ENCODE results near the gene USP5. TPM values are rescaled to one million over a fixed set of nuclear protein-coding genes. Genes with fewer than 3 reads are reported as not detected.

The USP5 gene
- polyA plus RNA-seq, 3 donors, result 28.0 to 32.4 (median 29.9) TPM

DNA sequence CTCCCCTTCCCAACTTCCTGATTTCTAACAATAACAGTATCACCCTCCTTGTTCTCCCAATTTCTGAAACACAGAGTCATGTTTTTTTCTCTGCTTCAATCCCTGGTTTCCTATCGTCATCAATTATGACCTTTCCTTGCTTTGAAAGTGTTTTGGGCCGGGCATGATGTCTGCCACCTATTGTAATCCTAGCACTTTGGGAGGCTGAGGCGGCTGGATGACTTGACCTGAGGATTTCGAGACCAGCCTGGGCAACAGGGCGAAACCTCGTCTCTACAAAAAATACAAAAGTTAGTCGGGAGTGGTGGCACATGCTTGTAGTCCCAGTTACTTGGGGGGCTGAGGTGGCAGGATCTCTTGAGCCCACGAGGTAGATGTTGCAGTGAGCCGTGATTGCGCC is 42.9 kb upstream of the USP5 start:
- H3K4me2 ChIP-seq (replicated peaks; ENCODE audit: extremely low read depth, low read length, poor library complexity, severe bottlenecking), result no peak overlapping the region
- H3K27me3 Mint-ChIP-seq (ENCODE audit: low read depth in 3 of 3), result no peaks in the 10 kb centered on the region
- no peaks in the 10 kb centered on the region for H3K27me3 ChIP-seq (ENCODE audit: control insufficient read depth in 2 of 2, insufficient read depth in 2 of 2, low read length in 2 of 2)
- TF ChIP-seq, protein P1, sequence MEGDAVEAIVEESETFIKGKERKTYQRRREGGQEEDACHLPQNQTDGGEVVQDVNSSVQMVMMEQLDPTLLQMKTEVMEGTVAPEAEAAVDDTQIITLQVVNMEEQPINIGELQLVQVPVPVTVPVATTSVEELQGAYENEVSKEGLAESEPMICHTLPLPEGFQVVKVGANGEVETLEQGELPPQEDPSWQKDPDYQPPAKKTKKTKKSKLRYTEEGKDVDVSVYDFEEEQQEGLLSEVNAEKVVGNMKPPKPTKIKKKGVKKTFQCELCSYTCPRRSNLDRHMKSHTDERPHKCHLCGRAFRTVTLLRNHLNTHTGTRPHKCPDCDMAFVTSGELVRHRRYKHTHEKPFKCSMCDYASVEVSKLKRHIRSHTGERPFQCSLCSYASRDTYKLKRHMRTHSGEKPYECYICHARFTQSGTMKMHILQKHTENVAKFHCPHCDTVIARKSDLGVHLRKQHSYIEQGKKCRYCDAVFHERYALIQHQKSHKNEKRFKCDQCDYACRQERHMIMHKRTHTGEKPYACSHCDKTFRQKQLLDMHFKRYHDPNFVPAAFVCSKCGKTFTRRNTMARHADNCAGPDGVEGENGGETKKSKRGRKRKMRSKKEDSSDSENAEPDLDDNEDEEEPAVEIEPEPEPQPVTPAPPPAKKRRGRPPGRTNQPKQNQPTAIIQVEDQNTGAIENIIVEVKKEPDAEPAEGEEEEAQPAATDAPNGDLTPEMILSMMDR (IDR thresholded peaks at IDR 0.05), result no peak
- peaks cover 28 to 45% of the 10 kb centered on the region in 2 donors for H3K36me3 ChIP-seq (replicated peaks in 1 of 2; ENCODE audit: control insufficient read depth in 1 of 2, insufficient read depth in 2 of 2, low read length in 2 of 2)
- H3K27ac Mint-ChIP-seq, result no peak overlapping the region
- no peak overlapping the region for H3K4me3 Mint-ChIP-seq
- intact Hi-C loops (cut with micrococcal nuclease), result no loop called here
- H4K20me1 ChIP-seq (ENCODE audit: insufficient read depth, low read length), result peaks cover 66% of the 10 kb centered on the region
- peaks cover 12 to 13% of the 10 kb centered on the region in 2 donors for H3K4me1 ChIP-seq (ENCODE audit: control insufficient read depth in 1 of 2, insufficient read depth in 2 of 2, low read length in 2 of 2)
- peaks cover 16% of the 10 kb centered on the region for H3K4me1 Mint-ChIP-seq
- H3K79me2 ChIP-seq (ENCODE audit: insufficient read depth, low read length), result no peaks in the 10 kb centered on the region
- no peaks in the 10 kb centered on the region for H3K9me3 ChIP-seq (replicated peaks in 1 of 2; ENCODE audit: control insufficient read depth in 1 of 2, insufficient read depth in 1 of 2, low read length in 2 of 2)
- peaks cover 40 to 56% of the 10 kb centered on the region in 2 donors for H3K36me3 Mint-ChIP-seq
- no peak overlapping the region for H3K9ac ChIP-seq (ENCODE audit: insufficient read depth, low read length, poor library complexity, severe bottlenecking)
- peaks cover 0 to 2% (median 0%) of the 10 kb centered on the region in 7 donors for H3K9me3 Mint-ChIP-seq
- no peak overlapping the region for H3K27ac ChIP-seq (ENCODE audit: low read depth in 1 of 2, low read length in 2 of 2)
- 89% methylated on average over 4 of the region's 10 CpGs for WGBS (ENCODE audit: insufficient coverage)
- no peak overlapping the region for H3K4me3 ChIP-seq (replicated peaks in 1 of 3; ENCODE audit: low read depth in 2 of 3, low read length in 3 of 3)
- no peak overlapping the region for H2AFZ ChIP-seq (ENCODE audit: insufficient read depth, low read depth, low read length, poor library complexity, severe bottlenecking)
- DNase-seq, result no peak

DNA sequence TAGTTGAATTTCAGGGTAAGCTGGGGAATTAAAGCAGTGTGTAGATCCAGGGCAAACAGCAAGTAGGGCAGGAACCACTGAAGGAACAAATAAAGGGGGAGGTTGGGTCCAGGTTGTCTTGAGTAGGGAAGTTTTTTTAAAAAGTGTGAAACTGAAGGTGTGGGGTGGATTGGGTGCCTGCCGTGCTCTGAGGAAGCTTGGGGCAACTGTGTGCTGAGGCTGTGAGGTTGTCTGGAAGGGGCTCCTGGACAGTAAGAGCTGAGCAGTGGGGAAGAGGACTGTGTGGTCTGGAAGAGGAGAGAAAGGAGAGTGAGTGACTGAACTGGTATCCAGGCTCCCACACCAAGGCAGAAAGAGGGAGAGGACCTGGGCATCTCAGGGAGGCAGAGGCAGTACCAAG is 41.2 kb upstream of the USP5 start:
- peaks cover 12 to 14% of the 10 kb centered on the region in 2 donors for H3K4me1 ChIP-seq (ENCODE audit: control insufficient read depth in 1 of 2, insufficient read depth in 2 of 2, low read length in 2 of 2)
- H4K20me1 ChIP-seq (ENCODE audit: insufficient read depth, low read length), result peaks cover 80% of the 10 kb centered on the region
- no peaks in the 10 kb centered on the region for H3K79me2 ChIP-seq (ENCODE audit: insufficient read depth, low read length)
- intact Hi-C loops (cut with micrococcal nuclease), result no loop called here
- H3K27me3 Mint-ChIP-seq (ENCODE audit: low read depth in 3 of 3), result no peaks in the 10 kb centered on the region
- peak overlapping the region in 5 of 7 donors; percentile 3 to 83 (median 27) for H3K27ac Mint-ChIP-seq
- H3K9me3 ChIP-seq (replicated peaks in 1 of 2; ENCODE audit: control insufficient read depth in 1 of 2, insufficient read depth in 1 of 2, low read length in 2 of 2), result no peaks in the 10 kb centered on the region
- no peak overlapping the region for H3K4me2 ChIP-seq (replicated peaks; ENCODE audit: extremely low read depth, low read length, poor library complexity, severe bottlenecking)
- no peak overlapping the region for H3K4me3 ChIP-seq (replicated peaks in 1 of 3; ENCODE audit: low read depth in 2 of 3, low read length in 3 of 3)
- TF ChIP-seq, protein P1 (IDR thresholded peaks at IDR 0.05), result no peak
- no peak overlapping the region for H3K9ac ChIP-seq (ENCODE audit: insufficient read depth, low read length, poor library complexity, severe bottlenecking)
- peaks cover 47 to 58% of the 10 kb centered on the region in 2 donors for H3K36me3 Mint-ChIP-seq
- H3K9me3 Mint-ChIP-seq, result peaks cover 0 to 1% (median 0%) of the 10 kb centered on the region in 7 donors
- no peak overlapping the region for H3K27ac ChIP-seq (ENCODE audit: low read depth in 1 of 2, low read length in 2 of 2)
- no peak overlapping the region for H3K4me3 Mint-ChIP-seq
- WGBS (ENCODE audit: insufficient coverage), result 93% methylated on average over 1 of the region's 1 CpG
- H3K36me3 ChIP-seq (replicated peaks in 1 of 2; ENCODE audit: control insufficient read depth in 1 of 2, insufficient read depth in 2 of 2, low read length in 2 of 2), result peaks cover 34 to 47% of the 10 kb centered on the region in 2 donors
- H3K27me3 ChIP-seq (ENCODE audit: control insufficient read depth in 2 of 2, insufficient read depth in 2 of 2, low read length in 2 of 2), result no peaks in the 10 kb centered on the region
- H2AFZ ChIP-seq (ENCODE audit: insufficient read depth, low read depth, low read length, poor library complexity, severe bottlenecking), result no peak overlapping the region
- peaks cover 18% of the 10 kb centered on the region for H3K4me1 Mint-ChIP-seq
- no peak for DNase-seq

All from CD14-positive monocyte (primary cell).